HCT116 (cell line): Measurements from ENCODE around the gene KLHL6.

Experiments used
- CBX3 ChIP-seq: IDR thresholded peaks from 2 replicates; pipeline ENCODE4 v1.6.1; 2012; ENCODE audit warnings: low read depth
- CTCF ChIP-seq, 3 experiments: fragments of 200-600 bp in 1 of 3; sonication (generic) in 1 of 3; IDR thresholded peaks in 2 of 3; conservative IDR thresholded peaks in 1 of 3; 2 replicates each; pipeline ENCODE4 v1.5.1; 2012 to 2017; ENCODE audit warnings: low read depth in 2 of 3, low read length in 2 of 3, antibody characterized with exemption in 1 of 3, borderline replicate concordance in 1 of 3, control low read depth in 1 of 3, mild to moderate bottlenecking in 1 of 3, mixed read lengths in 1 of 3, mixed run types in 1 of 3, moderate library complexity in 1 of 3; ENCODE audit not compliant: insufficient read depth in 1 of 3
- EZH2phosphoT487 ChIP-seq: fragments of 200-600 bp; IDR thresholded peaks from 2 replicates; pipeline ENCODE4 v1.6.1; 2018; ENCODE audit warnings: antibody characterized with exemption, borderline replicate concordance
- JUND ChIP-seq: IDR thresholded peaks from 2 replicates; pipeline ENCODE4 v1.6.1; 2012
- POLR2A ChIP-seq: IDR thresholded peaks from 2 replicates; pipeline ENCODE4 v1.7.0; 2011; ENCODE audit warnings: borderline replicate concordance; ENCODE audit not compliant: insufficient read depth, insufficient read length; ENCODE audit errors: extremely low read depth
- POLR2AphosphoS5 ChIP-seq: IDR thresholded peaks from 2 replicates; pipeline ENCODE4 v1.6.1; 2011; ENCODE audit warnings: mild to moderate bottlenecking, low read depth, low read length, moderate library complexity
- RAD21 ChIP-seq: IDR thresholded peaks from 2 replicates; pipeline ENCODE4 v1.6.1; 2012; ENCODE audit warnings: low read depth, mild to moderate bottlenecking
- SRF ChIP-seq: IDR thresholded peaks from 2 replicates; pipeline ENCODE4 v1.6.1; 2012; ENCODE audit warnings: low read depth
- YY1 ChIP-seq: IDR thresholded peaks from 2 replicates; pipeline ENCODE4 v1.6.1; 2011; ENCODE audit warnings: low read length, low read depth, moderate library complexity, mild to moderate bottlenecking; ENCODE audit not compliant: insufficient replicate concordance; ENCODE audit errors: extremely low read depth
- ZFX ChIP-seq: fragments of 450-650 bp; IDR thresholded peaks from 2 replicates; pipeline ENCODE4 v1.6.1; 2017
- ZNF274 ChIP-seq: fragments of 200-500 bp; sonication (Bioruptor generic); IDR thresholded peaks from 2 replicates; pipeline ENCODE4 v1.6.1; 2014; ENCODE audit warnings: mild to moderate bottlenecking, low read depth, low read length, inconsistent platforms

GRCh38 chr3:183438735-183439134, 116.8 kb downstream of the KLHL6 start:
- no peak for TF ChIP-seq RAD21
- TF ChIP-seq ZFX, result no peak
- TF ChIP-seq POLR2A, result no peak
- TF ChIP-seq CTCF (IDR thresholded peaks at IDR 0.05 in 2 of 3, conservative IDR thresholded peaks at IDR 0.05 in 1 of 3; ENCODE audit: borderline replicate concordance in 1 of 3, insufficient read depth in 1 of 3, low read depth in 2 of 3, low read length in 2 of 3), result no peak
- no peak for TF ChIP-seq ZNF274
- TF ChIP-seq EZH2phosphoT487, result no peak
- TF ChIP-seq POLR2AphosphoS5, result no peak
- no peak for TF ChIP-seq JUND
- no peak for TF ChIP-seq CBX3
- no peak for TF ChIP-seq YY1
- no peak for TF ChIP-seq SRF
